OCI-LY7 (cell line): ENCODE results near the gene ARHGAP24.

Experiments used
- EZH2phosphoT487 ChIP-seq: fragments of 200-600 bp; sonication (generic); IDR thresholded peaks from 2 replicates; pipeline ENCODE4 v1.6.1; 2018; ENCODE audit warnings: low read depth, borderline replicate concordance, mild to moderate bottlenecking, mixed run types, antibody characterized with exemption, low read length, moderate library complexity, mixed read lengths
- TF ChIP-seq, protein P1 (sequence below): fragments of 200-600 bp; sonication (generic); conservative IDR thresholded peaks from 2 replicates; pipeline ENCODE4 v1.5.1; 2014; ENCODE audit warnings: mild to moderate bottlenecking, antibody characterized with exemption, low read length, moderate library complexity, mixed read lengths

DNA sequence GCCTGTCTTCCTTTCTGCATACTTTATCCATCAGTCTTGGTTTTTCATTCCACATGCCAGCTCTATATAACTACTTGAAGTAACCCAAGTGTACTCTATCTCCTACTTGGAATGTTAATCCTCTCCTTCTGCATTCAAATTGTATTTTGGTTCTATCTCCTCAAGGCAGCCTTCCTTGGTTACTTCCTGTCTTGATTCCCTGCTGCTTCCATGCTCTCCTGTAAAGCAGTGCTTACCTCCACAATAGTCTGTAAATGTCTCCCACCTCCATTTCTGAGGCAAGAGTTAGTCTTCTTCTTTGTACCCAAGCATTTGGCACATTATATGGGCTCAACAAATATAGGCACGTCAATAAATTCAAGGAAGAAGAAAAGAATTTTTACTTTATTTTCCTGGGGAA is 298.4 kb downstream of the ARHGAP24 start:
- TF ChIP-seq, protein P1, sequence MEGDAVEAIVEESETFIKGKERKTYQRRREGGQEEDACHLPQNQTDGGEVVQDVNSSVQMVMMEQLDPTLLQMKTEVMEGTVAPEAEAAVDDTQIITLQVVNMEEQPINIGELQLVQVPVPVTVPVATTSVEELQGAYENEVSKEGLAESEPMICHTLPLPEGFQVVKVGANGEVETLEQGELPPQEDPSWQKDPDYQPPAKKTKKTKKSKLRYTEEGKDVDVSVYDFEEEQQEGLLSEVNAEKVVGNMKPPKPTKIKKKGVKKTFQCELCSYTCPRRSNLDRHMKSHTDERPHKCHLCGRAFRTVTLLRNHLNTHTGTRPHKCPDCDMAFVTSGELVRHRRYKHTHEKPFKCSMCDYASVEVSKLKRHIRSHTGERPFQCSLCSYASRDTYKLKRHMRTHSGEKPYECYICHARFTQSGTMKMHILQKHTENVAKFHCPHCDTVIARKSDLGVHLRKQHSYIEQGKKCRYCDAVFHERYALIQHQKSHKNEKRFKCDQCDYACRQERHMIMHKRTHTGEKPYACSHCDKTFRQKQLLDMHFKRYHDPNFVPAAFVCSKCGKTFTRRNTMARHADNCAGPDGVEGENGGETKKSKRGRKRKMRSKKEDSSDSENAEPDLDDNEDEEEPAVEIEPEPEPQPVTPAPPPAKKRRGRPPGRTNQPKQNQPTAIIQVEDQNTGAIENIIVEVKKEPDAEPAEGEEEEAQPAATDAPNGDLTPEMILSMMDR = no peak
- no peak for TF ChIP-seq EZH2phosphoT487
